Right renal cortex interstitium (tissue), 3 donors: ENCODE results near the gene TUBGCP6. TPM values are rescaled to one million over a fixed set of nuclear protein-coding genes. Genes with fewer than 3 reads are reported as not detected.
A peak's percentile ranks its signal among the peaks of the same experiment; 100 is the strongest.

ENCODE experiments used
- DNase-seq, 3 donors: peaks; one replicate each; pipeline ENCODE4 v3.0.0-alpha.2; 2013; ENCODE audit warnings: low read depth in 3 of 3, low spot score in 2 of 3
- polyA plus RNA-seq, 3 donors: library from polyadenylated mRNA; unstranded; fragments of 120-200 nt; gene quantifications; one replicate each; pipeline ENCODE4 v1.2.1, GENCODE V29; 2013; ENCODE audit not compliant: insufficient read length in 3 of 3

The TUBGCP6 gene, protein sequence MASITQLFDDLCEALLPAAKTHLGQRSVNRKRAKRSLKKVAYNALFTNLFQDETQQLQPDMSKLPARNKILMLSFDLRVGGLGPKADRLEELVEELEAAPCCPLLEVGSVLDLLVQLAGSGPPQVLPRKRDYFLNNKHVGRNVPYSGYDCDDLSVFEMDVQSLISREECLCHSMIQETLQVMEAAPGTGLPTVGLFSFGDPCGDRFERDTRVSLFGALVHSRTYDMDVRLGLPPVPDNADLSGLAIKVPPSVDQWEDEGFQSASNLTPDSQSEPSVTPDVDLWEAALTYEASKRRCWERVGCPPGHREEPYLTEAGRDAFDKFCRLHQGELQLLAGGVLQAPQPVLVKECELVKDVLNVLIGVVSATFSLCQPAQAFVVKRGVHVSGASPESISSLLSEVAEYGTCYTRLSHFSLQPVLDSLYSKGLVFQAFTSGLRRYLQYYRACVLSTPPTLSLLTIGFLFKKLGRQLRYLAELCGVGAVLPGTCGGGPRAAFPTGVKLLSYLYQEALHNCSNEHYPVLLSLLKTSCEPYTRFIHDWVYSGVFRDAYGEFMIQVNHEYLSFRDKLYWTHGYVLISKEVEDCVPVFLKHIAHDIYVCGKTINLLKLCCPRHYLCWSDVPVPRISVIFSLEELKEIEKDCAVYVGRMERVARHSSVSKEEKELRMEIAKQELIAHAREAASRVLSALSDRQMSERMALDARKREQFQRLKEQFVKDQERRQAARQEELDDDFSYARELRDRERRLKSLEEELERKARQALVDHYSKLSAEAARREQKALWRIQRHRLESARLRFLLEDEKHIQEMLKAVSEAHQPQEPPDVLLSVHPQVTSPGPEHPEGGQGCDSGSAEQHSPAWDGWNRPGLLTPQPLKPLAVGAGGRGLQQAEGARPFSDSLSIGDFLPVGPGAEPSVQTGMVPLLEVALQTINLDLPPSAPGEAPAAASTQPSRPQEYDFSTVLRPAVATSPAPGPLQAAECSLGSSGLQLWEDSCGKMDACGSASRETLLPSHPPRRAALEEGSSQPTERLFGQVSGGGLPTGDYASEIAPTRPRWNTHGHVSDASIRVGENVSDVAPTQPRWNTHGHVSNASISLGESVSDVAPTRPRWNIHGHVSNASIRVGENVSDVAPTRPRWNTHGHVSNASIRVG (N-terminal part only)
- polyA plus RNA-seq, result 10 to 100 TPM; 26.4 to 28.3 (median 28.1) TPM

DNA sequence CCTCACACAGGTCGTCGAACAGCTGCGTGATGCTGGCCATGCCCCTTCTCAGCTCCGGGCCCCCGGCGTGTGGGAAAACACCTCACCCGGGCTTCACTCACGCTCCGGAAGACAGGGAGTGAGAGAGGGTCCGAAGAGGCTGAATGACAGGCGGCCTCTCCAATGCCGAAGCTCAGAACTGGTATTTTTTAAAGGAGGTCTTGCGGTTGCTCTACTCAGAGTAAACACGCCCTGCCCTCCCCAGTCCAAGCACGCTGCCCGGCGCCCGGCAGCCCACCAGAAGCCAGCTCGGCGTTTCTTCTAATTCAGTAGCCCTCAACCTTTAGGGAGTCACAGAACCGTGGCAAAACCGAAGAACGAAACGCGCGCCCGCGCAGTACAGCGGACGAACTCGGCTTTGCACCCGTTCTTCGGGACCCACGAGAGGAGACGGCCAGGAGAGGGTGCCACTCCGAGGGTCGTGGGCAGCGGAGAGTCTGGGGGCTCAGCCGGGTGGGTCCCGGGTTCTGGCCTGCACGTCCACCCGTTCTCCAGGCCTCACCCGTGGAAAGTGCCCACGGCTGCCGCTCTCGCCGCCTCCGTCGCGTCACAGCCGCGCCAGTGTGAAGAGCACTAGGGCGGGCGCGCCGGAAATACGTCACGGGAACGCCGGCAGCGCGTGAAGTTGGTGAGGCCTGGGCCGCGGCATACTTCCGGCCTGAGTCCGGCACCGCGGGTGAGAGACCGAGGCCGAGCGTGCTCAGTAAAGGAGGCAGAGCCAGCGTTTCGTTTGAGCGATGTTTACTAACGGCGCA is at the start of gene TUBGCP6:
Gene TUBGCP6 (minus strand): TSS at position 604 of the 794 bp plus-strand sequence. CDS start 564 bp downstream, at position 40.
- peak; percentile 72 to 89 (median 85) for DNase-seq

- no peak for DNase-seq
Observed at GRCh38 chr22:50294319-50294656, 49.5 kb upstream of the TUBGCP6 start.

DNA sequence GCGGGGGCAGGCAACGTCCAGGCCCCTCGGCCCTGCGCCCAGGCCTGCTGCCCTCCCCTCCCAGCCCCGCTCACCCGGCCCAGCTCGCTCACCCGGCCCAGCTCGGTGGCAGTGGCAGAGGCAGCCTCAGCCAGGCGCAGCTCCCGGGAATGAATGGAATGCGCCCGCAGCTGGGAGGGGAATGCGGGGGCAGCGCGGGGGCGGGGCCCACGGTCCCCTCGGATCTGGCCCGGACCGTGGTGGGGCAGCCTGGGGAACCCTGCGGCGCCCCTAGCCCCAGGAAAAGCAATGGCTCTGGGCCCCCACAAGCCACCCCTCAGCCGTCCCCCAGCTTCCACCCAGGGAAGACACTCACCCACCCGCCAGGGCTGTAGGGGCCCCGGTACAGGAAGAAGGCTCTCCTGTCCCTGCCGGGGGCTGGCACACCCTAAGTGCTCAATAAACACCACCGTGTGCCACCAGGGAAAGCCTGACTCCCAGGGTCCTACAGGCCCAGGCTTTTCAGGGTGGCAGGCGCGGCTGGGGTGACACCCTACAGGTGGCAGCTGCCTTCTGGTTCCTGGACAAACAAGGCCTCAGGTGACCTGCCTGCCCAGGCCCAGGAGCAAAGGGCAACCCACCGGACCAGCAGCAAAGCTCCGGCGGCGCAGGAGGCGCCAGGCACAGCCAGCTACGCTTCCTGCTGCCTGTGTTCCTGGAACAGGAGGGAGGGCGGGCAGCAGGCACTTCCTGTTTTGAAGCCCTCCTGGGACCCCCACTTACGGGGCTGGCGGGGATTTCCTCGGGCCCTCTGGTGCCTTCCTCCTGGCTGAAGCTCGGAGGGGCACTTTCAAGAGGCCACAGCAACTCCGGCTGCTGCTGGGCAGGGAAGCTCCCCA is 48.9 kb upstream of the TUBGCP6 start:
- DNase-seq, result peak in 1 of 3 donors; percentile 71

DNA sequence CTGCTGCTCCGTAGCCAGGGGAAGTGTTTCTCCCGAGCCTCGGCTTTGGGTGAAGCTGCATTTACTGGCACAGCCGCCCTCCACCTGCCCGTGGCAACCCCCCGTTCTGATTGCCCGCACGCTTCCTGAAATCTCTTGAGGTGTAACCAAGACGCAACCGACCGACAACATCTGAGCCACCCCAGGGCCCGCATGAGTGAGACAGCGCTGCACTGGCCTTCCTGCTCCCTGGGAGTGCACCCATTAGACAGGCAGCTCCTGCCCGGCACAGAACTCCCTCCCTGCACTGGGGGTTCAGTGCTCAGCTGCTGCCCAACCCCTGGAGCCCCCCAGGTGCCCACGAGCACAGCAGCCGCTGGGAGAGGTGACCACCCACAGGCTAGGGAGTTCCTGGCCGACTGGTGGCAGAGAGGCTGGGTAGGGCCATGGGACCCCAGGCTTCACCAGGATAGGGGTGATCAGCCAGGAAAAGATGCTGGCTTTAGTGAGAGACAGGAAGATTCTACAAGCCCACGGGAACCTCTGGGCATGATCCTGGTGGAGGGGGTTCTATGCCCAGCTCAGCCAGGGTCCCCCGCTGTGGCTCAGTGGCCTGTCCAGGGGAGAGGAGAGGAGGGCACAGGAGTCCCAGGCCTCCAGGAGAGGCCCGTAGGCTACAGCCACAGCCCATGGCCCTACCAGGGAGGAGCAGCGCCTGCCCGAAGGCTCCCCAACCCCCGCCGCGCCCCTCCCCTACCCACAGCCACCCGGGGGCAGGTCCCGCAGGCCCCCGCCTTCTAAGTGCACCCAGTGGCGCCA is 48.0 kb upstream of the TUBGCP6 start:
- no peak for DNase-seq

GRCh38 chr22:50289942-50290630 is 45.3 kb upstream of the TUBGCP6 start:
- no peak for DNase-seq

DNA sequence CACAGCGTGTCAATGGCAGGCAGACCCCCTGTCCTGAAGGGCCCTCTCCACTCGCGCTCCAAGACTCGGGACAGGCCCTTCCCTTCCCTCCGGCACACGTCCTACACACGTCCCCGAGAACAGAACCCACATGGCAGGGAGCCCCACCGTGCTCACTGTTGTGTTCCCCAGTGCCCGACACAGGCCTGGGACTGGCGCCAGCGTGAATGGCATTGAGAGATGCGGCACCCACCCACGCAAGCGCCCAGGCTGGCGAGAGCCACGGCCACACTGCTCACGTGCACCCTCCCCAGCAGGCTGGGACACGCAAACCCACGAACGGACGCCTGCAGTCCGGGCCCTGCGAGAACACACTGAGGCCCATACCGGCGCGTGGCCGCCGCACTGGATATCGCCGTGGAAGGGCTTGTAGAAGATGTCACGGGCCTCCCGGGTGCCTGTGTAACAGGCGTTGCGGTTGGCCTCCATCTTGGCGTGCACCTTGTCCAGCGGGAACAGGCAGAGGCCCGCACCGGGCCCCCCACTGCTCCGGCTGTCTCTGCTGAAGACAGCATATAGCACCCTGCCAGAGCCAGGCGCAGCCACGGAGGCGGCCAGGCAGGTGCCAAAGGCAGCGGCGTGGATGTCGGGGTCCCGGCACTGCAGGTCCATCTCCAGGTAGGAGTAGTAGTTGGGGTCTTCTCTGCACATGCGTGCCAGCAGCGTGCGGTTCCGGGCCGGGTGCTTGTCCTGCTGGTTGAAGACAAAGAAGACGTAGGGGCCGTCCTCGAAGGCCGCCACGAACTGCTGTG is 44.5 kb upstream of the TUBGCP6 start:
- DNase-seq, result no peak

- DNase-seq, result no peak
Observed at GRCh38 chr22:50287731-50288130, 42.9 kb upstream of the TUBGCP6 start.

DNA sequence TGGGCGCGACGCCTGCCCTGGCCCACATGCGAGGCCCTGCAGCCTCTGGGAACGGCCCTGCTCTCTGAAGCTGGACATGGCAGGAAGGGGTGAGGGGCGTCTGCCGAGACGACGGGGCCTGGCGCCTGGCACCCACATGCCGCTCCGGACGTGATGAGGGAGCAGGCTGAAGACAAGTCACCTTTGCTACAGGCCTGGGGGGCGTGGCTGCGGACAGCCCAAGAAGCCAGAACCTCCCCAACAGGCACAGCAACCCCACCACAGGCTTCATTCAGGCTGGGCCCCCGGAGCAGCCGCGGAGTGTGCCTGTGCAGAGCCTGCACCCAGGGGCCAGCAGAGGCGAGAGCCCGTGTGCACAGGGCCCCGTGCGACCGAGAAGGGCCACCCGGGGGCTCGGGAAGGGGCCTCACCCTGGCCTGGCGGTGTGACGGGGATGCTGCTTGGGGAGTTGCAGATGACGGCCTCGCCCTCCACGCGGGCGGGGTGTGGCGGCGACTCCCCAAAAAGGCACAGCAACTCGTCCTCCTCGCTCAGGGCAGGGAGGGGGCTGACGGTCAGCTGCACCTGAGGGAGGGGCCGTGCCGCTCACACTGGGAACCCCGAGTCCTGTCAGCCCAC is 42.0 kb upstream of the TUBGCP6 start:
- DNase-seq, result no peak

DNA sequence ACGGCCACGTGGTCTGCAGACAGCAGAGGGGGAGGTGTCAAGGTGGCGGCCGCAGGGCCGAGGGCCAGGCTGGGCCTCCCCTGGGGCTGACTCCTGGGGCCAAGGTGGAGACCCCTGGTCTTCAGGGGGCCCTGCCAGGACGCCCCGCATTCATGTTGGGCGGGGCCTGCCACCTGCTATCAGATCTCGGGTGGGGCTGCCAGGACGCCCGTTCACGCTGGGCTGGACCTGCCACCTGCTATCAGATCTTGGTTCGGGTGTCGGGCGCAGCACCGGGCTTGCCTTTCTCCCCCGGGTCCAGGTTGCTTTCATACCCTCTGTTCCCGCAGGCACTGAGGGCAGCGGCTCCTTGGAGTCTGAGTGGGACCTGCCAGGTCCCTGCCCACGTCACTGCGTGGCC is 41.5 kb upstream of the TUBGCP6 start:
- DNase-seq, result no peak

GRCh38 chr22:50285568-50286229 is 40.9 kb upstream of the TUBGCP6 start:
- no peak for DNase-seq

DNA sequence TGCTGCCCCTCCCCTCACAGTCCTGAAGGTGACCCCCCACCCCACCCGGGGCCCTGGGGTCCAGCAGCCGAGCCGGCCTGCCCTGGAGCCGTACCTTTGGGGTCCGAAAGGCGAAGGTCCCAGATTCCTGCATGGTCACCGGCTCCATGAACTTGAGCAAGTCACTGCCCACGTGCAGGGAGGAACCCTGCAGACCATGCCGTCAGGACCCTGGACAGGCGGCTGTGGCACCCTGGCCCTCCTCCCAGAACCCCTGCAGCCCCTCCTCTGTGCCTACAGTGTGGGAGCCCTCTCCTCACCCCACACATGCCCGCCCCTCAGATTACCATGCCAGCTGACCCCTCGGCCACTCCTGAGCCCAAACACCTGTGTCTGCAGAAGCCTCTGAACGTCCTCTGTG is 39.7 kb upstream of the TUBGCP6 start:
- no peak for DNase-seq

GRCh38 chr22:50283821-50284220 is 39.0 kb upstream of the TUBGCP6 start:
- no peak for DNase-seq

DNA sequence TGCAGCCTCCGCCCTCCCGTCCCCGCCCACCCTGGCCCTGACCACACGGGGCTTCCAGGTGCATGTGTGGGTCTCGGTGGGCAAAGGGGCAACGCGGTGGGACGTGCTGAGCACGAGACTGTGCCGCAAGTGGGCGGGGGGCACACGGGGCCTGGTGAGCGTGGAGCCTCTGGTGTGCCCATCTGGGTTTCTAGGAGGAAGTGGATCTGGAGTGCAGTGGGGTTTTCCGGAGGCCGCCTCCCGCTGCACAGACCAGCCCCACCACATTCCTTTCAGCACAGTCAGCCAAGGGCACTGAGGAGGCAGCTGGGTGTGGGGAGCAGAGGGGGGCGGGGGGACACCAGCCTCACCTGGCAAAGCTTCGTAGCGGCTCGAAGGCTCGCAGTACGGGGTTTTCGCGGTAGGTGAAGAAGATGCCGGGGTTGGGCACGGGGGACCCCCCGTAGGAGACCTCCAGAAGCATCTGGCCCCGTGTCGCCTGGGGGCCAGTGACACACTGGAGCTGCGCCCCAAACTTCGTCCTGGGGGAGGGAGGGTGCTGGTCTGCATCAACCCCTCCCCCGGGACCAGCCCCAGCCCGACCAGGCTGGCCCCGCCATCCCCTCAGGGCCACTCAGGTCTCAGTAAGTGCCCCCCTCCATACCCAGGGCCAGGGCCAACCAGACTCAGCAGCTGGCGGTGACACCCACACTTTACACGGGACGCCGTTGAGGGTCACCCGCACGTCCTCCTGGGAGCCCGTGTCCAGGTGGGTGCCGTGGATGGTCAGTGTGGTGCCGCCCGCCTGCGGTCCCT is 37.7 kb upstream of the TUBGCP6 start:
- DNase-seq, result no peak

DNA sequence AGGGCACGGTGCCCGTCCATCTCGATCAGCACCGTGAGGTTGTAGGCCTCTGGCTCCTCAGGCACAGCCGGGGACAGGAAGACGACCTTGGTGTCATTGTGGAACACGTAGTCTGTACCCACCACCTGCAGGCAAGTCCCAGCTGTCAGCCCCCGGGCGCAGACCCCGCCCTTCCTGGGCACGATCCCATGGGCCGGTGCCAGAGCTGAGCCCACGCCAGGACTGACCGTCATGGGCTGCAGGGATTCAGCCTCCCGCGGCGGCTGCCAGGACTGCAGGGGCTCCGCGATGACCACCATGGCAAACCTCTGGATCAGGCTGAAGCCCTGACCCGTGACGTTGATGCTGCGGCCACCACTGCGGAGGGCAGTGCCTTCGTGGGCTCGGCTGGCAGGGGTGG is 37.1 kb upstream of the TUBGCP6 start:
- DNase-seq, result no peak

- DNase-seq, result no peak
Observed at GRCh38 chr22:50281384-50281760, 36.5 kb upstream of the TUBGCP6 start.
